GM13976 (cell line): ENCODE results near the gene LCAT.

Experiments
- DNase-seq: peaks from one replicate; pipeline ENCODE4 v3.0.0; 2012; ENCODE audit warnings: low spot score
- CTCF ChIP-seq: IDR thresholded peaks from 2 replicates; pipeline ENCODE4 v1.5.1; 2012; ENCODE audit warnings: borderline replicate concordance, mild to moderate bottlenecking; ENCODE audit not compliant: insufficient read depth; ENCODE audit errors: extremely low read depth, missing control alignments, control extremely low read depth
- in situ Hi-C: fragments of 300-500 bp; cut with MboI; formaldehyde crosslinking; loops from one replicate; pipeline ENCODE4 v1.12.0; 2022; ENCODE audit warnings: low sequenced_read_pairs, mixed read lengths, inconsistent platforms; ENCODE audit not compliant: unreplicated experiment

Gene LCAT

GRCh38 chr16:67893743-67894399 lies 50.0 kb downstream of the LCAT start:
- in situ Hi-C loops = no loop called here
- DNase-seq = no peak
- TF ChIP-seq CTCF = no peak

GRCh38 chr16:67892899-67893742 lies 50.8 kb downstream of the LCAT start, which contains the start of gene PSKH1:
Gene PSKH1 (plus strand): TSS chr16:67893254. CDS start chr16:67908750, 15,496 bp downstream.
- peak; percentile 100 for DNase-seq

GRCh38 chr16:67892375-67892774 lies 51.5 kb downstream of the LCAT start:
- no peak for TF ChIP-seq CTCF
- in situ Hi-C loops = no loop called here
- no peak for DNase-seq

More at GRCh38 chr16:67892899-67893742, 50.8 kb downstream of the LCAT start, which contains the start of gene PSKH1:
- no peak for TF ChIP-seq CTCF
- in situ Hi-C loops = no loop called here
